Activated CD4-positive, alpha-beta memory T cell treated with anti-CD3 and anti-CD28 coated beads for 36 hours (primary cell): ENCODE data around the gene ORMDL3. TPM values are rescaled to one million over a fixed set of nuclear protein-coding genes. Genes with fewer than 3 reads are reported as not detected.

Experiments
- CTCF ChIA-PET: fragments of 350-600 bp; sonication (Branson Sonifier 250); formaldehyde crosslinking; loops from one replicate; lab custom pipeline; 2021; ENCODE audit warnings: antibody characterized with exemption, inconsistent platforms; lab: Charles Lee
- POLR2A ChIA-PET: fragments of 350-600 bp; sonication (Branson Sonifier 250); formaldehyde crosslinking; loops from one replicate; lab custom pipeline; 2021; ENCODE audit warnings: antibody characterized with exemption; lab: Charles Lee
- DNase-seq: peaks from one replicate; pipeline ENCODE4 v3.0.0-alpha.2; 2020
- H3K27ac Mint-ChIP-seq: one replicate; pipeline ENCODE4 v1.8.0; 2021; ENCODE audit warnings: mixed read lengths
- H3K27me3 Mint-ChIP-seq: one replicate; pipeline ENCODE4 v1.8.0; 2021; ENCODE audit warnings: mixed read lengths
- H3K36me3 Mint-ChIP-seq: one replicate; pipeline ENCODE4 v1.8.0; 2021; ENCODE audit warnings: mixed read lengths
- H3K4me1 Mint-ChIP-seq: one replicate; pipeline ENCODE4 v1.8.0; 2021; ENCODE audit warnings: low read depth, mixed read lengths
- H3K4me3 Mint-ChIP-seq: one replicate; pipeline ENCODE4 v1.8.0; 2021; ENCODE audit warnings: mild to moderate bottlenecking, mixed read lengths
- H3K9me3 Mint-ChIP-seq: one replicate; pipeline ENCODE4 v1.8.0; 2021; ENCODE audit warnings: mixed read lengths
- intact Hi-C: fragments of 100-400 bp; cut with micrococcal nuclease; formaldehyde crosslinking; loops from one replicate; pipeline ENCODE4 v1.15.1; 2023
- total RNA-seq, 2 experiments: library from RNA; stranded (reverse); gene quantifications; one replicate each; pipeline ENCODE4 v1.2.3, GENCODE V29; 2021

The ORMDL3 gene
- total RNA-seq, 2 experiments from 2014 or later, result 53.7 to 58.3 TPM

DNA sequence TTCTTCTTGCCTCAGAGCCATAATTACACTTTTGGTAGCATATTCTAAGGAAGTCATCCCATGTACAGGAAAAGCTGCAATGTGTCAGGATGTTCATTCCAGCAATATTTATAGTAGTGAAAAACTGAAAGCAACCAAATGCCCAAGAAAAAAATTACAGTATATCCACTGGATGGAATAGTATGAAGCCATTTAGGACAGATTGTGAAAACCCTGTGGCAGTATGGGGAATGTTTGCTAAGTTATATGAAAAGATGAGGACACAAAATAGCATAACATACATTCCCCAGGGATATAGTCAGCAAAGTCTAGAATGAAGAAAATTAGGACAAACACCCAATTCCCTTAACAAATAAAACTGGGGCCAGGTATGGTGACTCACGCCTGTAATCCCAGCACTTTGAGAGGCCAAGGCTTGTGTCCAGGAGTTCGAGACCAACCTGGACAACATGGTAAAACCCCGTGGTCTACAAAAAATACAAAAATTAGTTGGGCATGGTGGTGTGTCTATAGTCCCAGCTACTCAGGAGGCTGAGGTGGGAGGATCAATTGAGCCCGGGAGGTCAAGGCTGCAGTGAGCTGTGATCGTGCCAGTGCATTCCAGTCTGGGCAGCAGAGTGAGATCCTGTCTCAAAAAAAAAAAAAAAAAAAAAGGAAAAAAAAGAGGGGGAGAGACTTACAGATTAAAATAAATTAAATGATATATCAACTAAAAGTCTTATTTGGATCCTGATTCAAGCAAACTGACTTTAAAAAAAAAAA lies 2.4 kb upstream of the ORMDL3 start:
- POLR2A ChIA-PET, result interaction anchor here (0.6 to 2.1 kb wide), 2 partner anchors 50 to 479 kb away, joined by 3 to 6 read pairs; partner anchors contain the start of gene PSMD3
- Mint-ChIP-seq H3K27me3 (peaks cover 2% of the 10 kb centered on the region), H3K27ac (no peak overlapping the region), H3K4me1 (peaks cover 33% of the 10 kb centered on the region), H3K9me3 (no peaks in the 10 kb centered on the region), H3K36me3 (no peaks in the 10 kb centered on the region), H3K4me3 (no peak overlapping the region)
- DNase-seq, result no peak
- intact Hi-C loops, result loop anchor here (5.0 to 10.0 kb wide), 2 partner anchors 158 to 465 kb away; partner anchors contain the start of gene CDK12
- CTCF ChIA-PET, result interaction anchor here (0.8 to 0.9 kb wide), 2 partner anchors 28 to 308 kb away, joined by 3 to 4 read pairs; no protein-coding TSS in a partner anchor

DNA sequence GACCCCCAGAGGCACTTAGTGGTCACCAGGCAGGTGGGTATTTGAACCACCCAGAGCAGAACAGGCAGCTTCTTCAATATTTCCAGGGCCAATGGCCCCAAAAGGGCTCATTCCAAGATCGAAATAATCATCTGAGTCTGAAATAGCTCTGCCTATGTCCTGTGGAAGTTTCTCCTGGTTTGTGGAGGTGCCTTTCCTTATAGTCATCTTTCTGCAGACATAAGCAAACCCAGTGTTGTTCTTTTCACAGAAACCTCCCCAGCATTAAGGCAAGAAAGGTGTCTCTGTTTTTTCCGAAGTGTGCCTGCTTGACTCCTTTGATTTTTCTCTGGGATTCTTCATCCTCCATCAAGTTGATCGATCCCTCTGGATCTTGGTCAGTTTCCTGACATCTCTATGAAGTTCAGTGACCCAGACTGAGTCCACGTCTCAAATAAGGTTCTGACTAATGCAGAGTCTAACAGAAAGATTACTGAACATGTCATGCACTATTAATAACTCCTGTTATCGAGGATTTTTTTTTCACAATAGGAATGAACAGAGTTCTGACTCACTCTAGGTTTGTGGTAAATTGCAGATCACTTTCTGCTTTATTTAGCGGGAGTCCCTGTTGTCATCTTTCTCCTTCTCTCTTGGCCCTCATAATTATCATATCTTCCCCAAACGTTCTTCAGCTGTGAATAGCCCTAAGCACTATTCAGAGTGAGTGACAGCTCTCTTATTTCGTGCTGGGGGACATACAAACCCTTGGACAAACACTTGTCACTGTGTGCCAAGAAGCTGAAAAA lies 1.7 kb upstream of the ORMDL3 start:
- Mint-ChIP-seq H3K27ac (no peak overlapping the region), H3K36me3 (peaks cover 2% of the 10 kb centered on the region), H3K27me3 (peaks cover 2% of the 10 kb centered on the region), H3K9me3 (no peaks in the 10 kb centered on the region), H3K4me1 (peaks cover 41% of the 10 kb centered on the region), H3K4me3 (peak overlapping the region; percentile 32)
- ChIA-PET CTCF (interaction anchor here (0.8 to 0.9 kb wide), 3 partner anchors 29 to 307 kb away, joined by 3 to 4 read pairs (median 3); no protein-coding TSS in a partner anchor), POLR2A (interaction anchor here (0.6 to 2.1 kb wide), 3 partner anchors 9 to 51 kb away, joined by 3 to 6 read pairs (median 4); partner anchors contain the start of gene PSMD3)
- DNase-seq, result no peak
- intact Hi-C loops, result loop anchor here (5.0 to 10.0 kb wide), 2 partner anchors 157 to 464 kb away; partner anchors contain the start of gene CDK12

DNA sequence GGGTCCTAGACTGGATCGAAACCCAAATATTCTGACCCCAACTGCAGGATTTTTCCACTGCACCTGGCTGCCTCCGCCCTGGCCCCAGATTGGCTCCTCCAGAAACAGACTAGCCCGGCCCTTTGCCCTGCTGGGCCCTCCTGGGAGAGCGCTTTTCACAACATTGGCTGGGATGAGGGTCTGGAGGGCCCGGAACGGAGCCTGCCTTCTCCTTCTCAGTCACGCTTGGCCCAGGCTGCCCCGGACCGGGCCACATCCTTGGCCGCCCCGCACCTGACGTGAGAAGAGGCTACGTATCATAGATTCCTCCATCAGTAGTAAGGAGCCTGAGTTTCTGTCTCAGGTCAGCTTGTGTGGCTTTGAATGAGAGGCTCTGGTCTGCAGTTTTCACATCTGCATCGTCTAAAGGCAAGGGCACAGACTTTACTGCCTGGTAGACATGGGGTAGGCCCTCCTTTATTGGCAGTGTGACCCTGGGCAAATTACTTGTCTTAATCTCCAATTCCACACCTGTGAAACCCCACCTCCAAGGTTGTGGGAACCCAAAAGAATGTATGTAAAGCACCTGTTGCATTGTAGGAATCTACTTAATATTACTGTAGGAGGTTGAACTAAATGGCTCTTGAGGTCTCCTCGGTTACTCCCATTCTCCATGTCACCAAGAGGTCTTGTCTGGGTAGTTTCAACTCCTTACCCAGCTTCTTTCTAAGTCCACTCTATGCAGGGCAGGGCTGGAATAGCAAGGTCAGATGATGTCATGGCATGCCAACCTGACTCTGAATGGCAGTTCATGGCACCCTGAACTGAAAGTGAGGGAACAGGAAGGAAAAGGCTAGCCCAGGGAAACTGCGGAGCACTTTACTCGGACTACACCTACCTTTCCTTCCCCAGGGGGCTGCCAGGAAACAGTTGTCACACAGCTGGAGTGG lies 792 bp upstream of the ORMDL3 start:
- Mint-ChIP-seq H3K27me3 (peaks cover under 1% of the 10 kb centered on the region), H3K36me3 (peaks cover 7% of the 10 kb centered on the region), H3K9me3 (no peaks in the 10 kb centered on the region), H3K4me3 (peak overlapping the region; percentile 85), H3K27ac (peak overlapping the region; percentile 71), H3K4me1 (peaks cover 45% of the 10 kb centered on the region)
- ChIA-PET CTCF (interaction anchor here (0.8 to 1.0 kb wide), 3 partner anchors 30 to 306 kb away, joined by 3 to 8 read pairs (median 3); no protein-coding TSS in a partner anchor), POLR2A (interaction anchor here (0.6 to 2.1 kb wide), 4 partner anchors 9 to 52 kb away, joined by 3 to 6 read pairs (median 4); partner anchors contain the start of genes GSDMB and PSMD3)
- DNase-seq, result peak; percentile 20
- intact Hi-C loops, result loop anchor here (1.0 to 10.0 kb wide), 5 partner anchors 25 to 463 kb away; partner anchors contain the start of genes CDK12 and PSMD3

DNA sequence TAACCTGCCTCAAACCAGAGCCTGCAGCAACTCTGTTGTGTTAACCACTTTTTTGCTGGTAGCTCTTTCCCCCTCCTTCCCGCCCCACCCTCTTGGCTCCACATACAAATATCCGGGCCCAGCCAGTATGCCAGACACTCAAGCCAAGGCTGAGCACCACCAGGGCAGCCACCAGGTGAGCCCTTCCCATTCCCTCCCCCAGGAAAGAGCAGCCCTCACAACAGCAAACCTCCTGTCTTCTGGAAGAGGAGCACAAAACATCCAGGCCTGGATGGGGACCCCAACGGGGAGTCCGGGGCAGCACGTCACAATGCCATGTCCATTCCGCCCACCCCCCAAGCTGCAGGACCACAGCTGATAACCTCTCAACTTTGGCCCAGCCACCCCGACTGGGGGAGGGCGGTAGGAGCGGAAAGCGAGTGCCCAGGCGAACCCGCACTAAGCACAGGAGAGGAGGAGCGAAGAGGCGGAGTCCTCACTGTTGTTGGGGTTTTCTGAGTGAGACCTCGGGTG lies 757 bp downstream of the ORMDL3 start:
- H3K4me1 Mint-ChIP-seq, result peaks cover 58% of the 10 kb centered on the region

DNA sequence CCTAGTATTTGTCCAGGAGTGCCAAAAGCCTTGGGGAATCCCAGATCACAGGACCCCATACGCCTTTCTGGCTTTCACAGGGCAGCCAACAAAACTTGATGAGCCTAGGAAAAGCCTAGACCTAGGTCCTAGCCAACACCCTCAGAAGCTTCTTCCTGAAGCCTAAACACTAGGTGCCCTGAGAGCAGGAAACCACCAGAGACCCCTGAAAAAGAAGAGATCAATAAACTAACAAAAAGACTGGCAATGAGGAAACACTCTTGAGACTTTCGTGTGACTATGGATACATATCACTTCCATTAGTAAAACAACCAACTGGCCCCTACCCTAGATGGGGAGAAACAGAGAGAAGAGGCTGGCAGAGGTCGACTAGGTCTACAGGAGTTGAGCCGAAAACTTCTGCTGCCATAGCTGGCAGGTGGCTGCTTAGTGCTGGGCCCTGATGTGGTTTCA lies 1.2 kb downstream of the ORMDL3 start:
- peaks cover 23% of the 10 kb centered on the region for H3K36me3 Mint-ChIP-seq
- peak overlapping the region; percentile 85 for H3K4me3 Mint-ChIP-seq
- peaks cover 63% of the 10 kb centered on the region for H3K4me1 Mint-ChIP-seq
- H3K27ac Mint-ChIP-seq, result peak overlapping the region; percentile 90
- no peaks in the 10 kb centered on the region for H3K27me3 Mint-ChIP-seq
- ChIA-PET POLR2A (interaction anchor here (0.6 to 1.6 kb wide), 9 partner anchors 8 to 271 kb away, joined by 3 to 9 read pairs (median 3); partner anchors contain the start of gene GSDMB), CTCF (interaction anchor here (0.8 to 2.0 kb wide), 3 partner anchors 11 to 304 kb away, joined by 3 to 8 read pairs (median 5); no protein-coding TSS in a partner anchor)
- no peaks in the 10 kb centered on the region for H3K9me3 Mint-ChIP-seq
- intact Hi-C loops, result loop anchor here (2.0 to 10.0 kb wide), 4 partner anchors 27 to 461 kb away; partner anchors contain the start of gene CDK12
- DNase-seq, result no peak

More for the DNA sequence above, 757 bp downstream of the ORMDL3 start:
- H3K27me3 Mint-ChIP-seq, result no peaks in the 10 kb centered on the region
- intact Hi-C loops, result loop anchor here (1.0 to 10.0 kb wide), 5 partner anchors 26 to 462 kb away; partner anchors contain the start of genes CDK12 and PSMD3
- peak overlapping the region; percentile 85 for H3K4me3 Mint-ChIP-seq
- DNase-seq, result peak; percentile 75
- CTCF ChIA-PET, result interaction anchor here (1.0 to 2.0 kb wide), 4 partner anchors 32 to 305 kb away, joined by 3 to 8 read pairs (median 6); no protein-coding TSS in a partner anchor
- peaks cover 20% of the 10 kb centered on the region for H3K36me3 Mint-ChIP-seq
- H3K9me3 Mint-ChIP-seq, result no peaks in the 10 kb centered on the region
- POLR2A ChIA-PET, result interaction anchor here (0.6 to 1.6 kb wide), 9 partner anchors 8 to 272 kb away, joined by 3 to 9 read pairs (median 3); partner anchors contain the start of gene GSDMB
- peak overlapping the region; percentile 90 for H3K27ac Mint-ChIP-seq

DNA sequence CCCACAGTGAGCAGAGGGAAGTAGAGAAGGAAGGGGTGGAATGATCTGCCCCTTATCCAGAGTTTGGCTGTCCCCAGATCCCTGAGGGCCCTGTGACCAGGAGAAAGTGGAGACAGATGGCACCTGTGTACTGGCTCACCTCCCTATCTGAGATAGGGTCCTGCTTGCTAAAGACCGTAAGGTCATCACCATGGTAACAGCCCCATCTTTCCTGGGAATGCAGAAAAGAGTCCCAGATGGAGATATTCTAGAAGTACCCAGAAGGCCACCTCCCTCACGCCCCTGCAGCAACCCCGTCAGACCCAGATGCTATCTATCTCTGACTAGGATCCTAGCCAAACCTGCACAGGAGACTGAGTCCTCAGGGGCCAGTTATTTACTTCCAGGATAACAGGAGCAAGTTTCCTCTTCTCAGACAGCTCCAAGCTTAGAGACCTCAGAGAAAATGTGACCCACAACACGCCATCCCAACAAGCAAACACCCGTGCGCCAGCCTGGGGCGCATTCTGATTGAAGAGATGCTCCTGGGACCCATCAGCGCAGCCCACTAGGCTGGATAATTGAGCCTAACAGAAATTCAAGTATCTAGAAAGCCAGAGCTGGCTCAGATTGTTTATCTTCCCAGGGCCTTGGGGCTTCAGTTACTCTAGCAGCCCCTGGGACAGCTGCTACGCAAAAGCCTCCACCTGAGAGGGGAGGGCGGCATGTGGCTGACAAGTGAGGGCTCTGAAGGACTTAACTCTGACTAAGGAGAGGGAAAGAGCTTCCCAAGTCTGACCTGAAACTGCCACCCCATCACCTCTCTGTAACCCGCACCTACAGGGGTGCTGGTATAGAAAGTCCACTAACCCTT lies 1.9 kb downstream of the ORMDL3 start:
- H3K4me3 Mint-ChIP-seq, result peak overlapping the region; percentile 85
- H3K4me1 Mint-ChIP-seq, result peaks cover 70% of the 10 kb centered on the region
- DNase-seq, result no peak
- CTCF ChIA-PET, result interaction anchor here (0.8 to 2.0 kb wide), 3 partner anchors 10 to 303 kb away, joined by 3 to 8 read pairs (median 5); no protein-coding TSS in a partner anchor
- peaks cover 24% of the 10 kb centered on the region for H3K36me3 Mint-ChIP-seq
- H3K27ac Mint-ChIP-seq, result peak overlapping the region; percentile 90
- intact Hi-C loops, result loop anchor here (2.0 to 10.0 kb wide), 4 partner anchors 27 to 461 kb away; partner anchors contain the start of gene CDK12
- POLR2A ChIA-PET, result interaction anchor here (0.6 to 1.3 kb wide), 4 partner anchors 10 to 175 kb away, joined by 3 to 9 read pairs (median 4); no protein-coding TSS in a partner anchor
- no peaks in the 10 kb centered on the region for H3K27me3 Mint-ChIP-seq
- H3K9me3 Mint-ChIP-seq, result no peaks in the 10 kb centered on the region

DNA sequence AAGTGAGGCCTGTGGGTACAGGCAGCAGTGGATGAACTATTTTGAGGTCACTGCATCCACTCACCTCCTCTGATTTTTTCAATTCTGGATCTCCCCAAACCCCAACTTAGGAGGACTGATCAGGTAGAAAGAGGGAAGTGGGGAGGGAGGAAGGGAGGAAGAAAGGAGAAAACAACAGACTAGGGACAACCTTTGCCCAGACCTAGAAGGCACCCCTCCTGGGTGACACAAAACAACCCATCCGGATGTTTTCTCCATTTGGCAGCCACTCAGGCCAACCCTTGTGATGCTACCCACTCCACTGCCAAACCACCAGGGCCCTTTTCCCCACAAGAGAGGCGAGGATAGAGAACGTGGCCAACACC lies 2.7 kb downstream of the ORMDL3 start:
- Mint-ChIP-seq H3K27me3 (no peaks in the 10 kb centered on the region), H3K36me3 (peaks cover 27% of the 10 kb centered on the region), H3K4me1 (peaks cover 76% of the 10 kb centered on the region), H3K4me3 (no peak overlapping the region), H3K27ac (peak overlapping the region; percentile 90), H3K9me3 (no peaks in the 10 kb centered on the region)
- intact Hi-C loops, result loop anchor here (5.0 to 10.0 kb wide), 2 partner anchors 152 to 460 kb away; partner anchors contain the start of gene CDK12
- DNase-seq, result no peak
- ChIA-PET CTCF (no interaction called here), POLR2A (interaction anchor here (0.9 kb wide), 1 partner anchor 16 kb away, joined by 3 read pairs; no protein-coding TSS in a partner anchor)

DNA sequence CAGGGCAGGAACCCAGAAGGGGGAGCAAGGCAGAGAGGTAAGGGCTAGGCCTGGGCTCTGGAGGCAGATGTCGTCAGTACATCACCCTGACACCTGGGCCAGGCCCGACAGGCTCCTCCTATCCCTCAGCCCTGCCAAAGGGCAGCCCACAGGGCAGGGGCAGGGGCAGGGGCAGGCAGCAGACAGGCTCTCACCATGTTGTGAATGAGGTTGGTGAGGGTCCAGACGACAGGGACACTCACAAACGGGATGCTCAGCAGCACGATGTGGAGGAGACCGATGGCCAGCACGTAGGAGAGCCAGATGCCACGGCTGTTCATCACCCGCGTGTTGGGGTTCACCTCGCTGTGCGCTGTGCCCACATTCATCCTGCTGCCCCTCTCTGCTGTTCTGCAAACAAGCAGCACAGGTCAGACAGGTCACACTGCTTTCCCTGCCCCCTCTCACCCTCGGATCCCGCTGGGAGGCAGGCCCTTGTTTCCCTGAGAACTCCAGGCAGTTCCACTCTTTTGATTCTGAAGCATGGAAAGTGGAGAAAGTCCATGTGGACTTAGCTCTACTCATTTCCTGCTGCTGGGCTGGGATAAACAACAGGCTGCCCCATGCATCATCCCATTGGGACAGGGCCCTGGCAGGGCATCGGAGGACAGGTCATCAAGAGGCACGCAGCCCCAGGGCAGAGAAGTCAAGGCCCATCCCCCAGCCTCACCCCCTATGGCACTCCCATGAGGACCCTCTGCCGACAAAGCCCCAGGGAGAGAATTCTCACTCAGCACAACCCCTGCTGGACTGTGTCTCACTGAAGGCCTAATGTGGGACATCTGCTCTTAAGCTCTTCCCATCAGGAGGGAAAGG lies 3.3 kb downstream of the ORMDL3 start:
- Mint-ChIP-seq H3K9me3 (no peaks in the 10 kb centered on the region), H3K27ac (peak overlapping the region; percentile 90), H3K4me3 (no peak overlapping the region), H3K27me3 (no peaks in the 10 kb centered on the region), H3K4me1 (peaks cover 75% of the 10 kb centered on the region), H3K36me3 (peaks cover 31% of the 10 kb centered on the region)
- ChIA-PET POLR2A (interaction anchor here (0.9 kb wide), 1 partner anchor 15 kb away, joined by 3 read pairs; no protein-coding TSS in a partner anchor), CTCF (no interaction called here)
- intact Hi-C loops, result loop anchor here (10.0 kb wide), 1 partner anchor 459 kb away; the partner anchor contains the start of gene CDK12
- no peak for DNase-seq
